ENCODE measurements around the gene GDF10.

GDF10 gene

DNA sequence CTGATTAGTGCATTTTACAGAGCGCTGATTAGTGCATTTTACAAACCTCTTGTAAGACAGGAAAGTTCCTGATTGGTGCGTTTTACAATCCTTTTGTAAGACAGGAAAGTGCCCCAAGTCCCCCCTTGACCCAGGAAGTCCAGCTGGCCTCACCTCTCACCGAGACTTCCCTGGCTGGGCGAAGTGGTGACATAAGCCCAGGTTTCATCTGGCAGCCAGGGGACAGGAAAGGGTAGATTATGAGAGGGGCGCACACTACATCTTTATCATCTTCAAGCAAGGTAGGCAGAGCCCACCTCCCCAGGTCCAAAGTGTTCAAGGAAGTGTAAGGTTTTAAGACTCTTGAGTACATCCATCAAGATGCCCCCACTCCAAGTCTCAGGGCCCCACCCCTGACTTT lies 5.5 kb upstream of the GDF10 start:
- H3K27ac ChIP-seq, result no peak overlapping the region
- TF ChIP-seq ZFX (IDR thresholded peaks at IDR 0.05; ENCODE audit: borderline replicate concordance), result no peak
- TF ChIP-seq, protein P1, sequence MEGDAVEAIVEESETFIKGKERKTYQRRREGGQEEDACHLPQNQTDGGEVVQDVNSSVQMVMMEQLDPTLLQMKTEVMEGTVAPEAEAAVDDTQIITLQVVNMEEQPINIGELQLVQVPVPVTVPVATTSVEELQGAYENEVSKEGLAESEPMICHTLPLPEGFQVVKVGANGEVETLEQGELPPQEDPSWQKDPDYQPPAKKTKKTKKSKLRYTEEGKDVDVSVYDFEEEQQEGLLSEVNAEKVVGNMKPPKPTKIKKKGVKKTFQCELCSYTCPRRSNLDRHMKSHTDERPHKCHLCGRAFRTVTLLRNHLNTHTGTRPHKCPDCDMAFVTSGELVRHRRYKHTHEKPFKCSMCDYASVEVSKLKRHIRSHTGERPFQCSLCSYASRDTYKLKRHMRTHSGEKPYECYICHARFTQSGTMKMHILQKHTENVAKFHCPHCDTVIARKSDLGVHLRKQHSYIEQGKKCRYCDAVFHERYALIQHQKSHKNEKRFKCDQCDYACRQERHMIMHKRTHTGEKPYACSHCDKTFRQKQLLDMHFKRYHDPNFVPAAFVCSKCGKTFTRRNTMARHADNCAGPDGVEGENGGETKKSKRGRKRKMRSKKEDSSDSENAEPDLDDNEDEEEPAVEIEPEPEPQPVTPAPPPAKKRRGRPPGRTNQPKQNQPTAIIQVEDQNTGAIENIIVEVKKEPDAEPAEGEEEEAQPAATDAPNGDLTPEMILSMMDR (IDR thresholded peaks at IDR 0.05), result no peak

DNA sequence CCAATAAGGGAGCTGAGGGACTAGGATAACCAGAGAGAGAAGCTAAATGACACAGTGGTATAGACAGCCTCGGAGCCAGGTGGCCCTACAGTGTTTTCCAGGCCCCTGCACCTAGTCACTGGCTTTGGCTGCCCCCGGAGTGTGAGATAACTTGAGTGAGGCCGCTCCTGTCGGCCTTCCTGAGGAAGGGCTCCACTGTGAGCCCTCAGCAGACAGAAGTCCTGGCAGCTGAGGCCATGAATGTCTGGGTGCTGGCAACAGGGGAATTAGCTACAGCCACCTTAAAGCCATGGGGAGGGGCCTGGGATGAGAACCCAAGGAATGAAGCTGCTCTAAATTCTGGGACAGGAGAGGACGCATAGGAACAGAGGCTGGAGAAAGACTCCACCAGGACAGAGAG lies 4.6 kb upstream of the GDF10 start:
- H3K27ac ChIP-seq, result no peak overlapping the region
- no peak for TF ChIP-seq ZFX (IDR thresholded peaks at IDR 0.05; ENCODE audit: borderline replicate concordance)
- TF ChIP-seq, protein P1 (IDR thresholded peaks at IDR 0.05), result no peak

DNA sequence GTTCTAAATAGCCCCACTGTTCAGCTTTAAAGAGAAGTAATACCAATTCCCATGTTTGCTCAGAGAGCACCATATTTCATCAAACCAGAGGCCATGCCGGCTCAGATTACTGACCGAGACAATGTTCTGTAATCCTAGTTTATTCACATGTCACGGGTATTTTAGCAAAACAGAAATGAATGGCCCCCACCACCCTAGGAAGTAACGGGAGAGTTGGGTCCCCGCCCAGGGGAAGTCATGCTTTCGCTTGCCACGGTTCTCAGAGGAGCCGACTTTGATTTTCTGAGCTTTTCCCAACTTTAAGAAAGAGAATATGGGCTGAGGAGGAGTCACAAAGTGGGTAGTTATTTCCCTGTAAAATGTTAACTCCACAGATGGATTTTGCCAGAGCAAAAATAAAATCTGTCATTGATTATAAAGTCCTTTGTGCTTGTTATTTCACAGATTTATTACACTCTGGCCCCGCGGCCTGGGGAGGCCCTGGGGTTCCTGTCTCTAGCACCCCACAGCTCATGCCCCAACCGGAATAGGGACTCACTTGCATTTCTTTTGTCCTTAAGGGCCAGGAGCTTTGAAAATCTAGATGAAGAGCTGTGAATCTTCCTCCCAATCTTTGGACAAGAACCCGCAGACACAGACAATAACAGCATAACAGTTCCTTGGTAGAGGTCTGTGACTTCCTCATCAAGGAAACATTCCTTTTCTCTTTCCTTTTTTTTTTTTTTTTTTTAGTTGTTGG lies 3.7 kb upstream of the GDF10 start:
- no peak overlapping the region for H3K27ac ChIP-seq
- TF ChIP-seq, protein P1 (IDR thresholded peaks at IDR 0.05), result no peak
- no peak for TF ChIP-seq ZFX (IDR thresholded peaks at IDR 0.05; ENCODE audit: borderline replicate concordance)

DNA sequence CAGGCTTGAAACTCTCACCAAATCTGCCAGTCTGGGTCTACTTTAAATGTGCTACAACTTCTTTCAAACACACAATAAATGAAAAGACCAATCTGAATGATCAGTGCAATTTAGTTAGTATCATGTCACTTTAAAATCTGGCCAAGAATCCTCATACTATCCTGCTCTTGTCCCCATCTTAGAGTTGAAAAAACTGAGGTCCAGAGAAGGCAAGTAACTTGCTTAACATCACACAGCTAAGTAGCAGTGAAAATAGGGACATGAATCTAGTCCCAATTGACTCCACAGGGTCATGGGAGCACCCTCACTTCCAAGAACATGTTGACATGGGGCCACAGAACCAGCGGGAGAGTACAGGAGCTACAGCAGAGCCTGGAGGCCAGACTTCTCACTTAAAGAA lies 3.1 kb upstream of the GDF10 start:
- H3K27ac ChIP-seq, result no peak overlapping the region
- TF ChIP-seq, protein P1 (IDR thresholded peaks at IDR 0.05), result no peak

DNA sequence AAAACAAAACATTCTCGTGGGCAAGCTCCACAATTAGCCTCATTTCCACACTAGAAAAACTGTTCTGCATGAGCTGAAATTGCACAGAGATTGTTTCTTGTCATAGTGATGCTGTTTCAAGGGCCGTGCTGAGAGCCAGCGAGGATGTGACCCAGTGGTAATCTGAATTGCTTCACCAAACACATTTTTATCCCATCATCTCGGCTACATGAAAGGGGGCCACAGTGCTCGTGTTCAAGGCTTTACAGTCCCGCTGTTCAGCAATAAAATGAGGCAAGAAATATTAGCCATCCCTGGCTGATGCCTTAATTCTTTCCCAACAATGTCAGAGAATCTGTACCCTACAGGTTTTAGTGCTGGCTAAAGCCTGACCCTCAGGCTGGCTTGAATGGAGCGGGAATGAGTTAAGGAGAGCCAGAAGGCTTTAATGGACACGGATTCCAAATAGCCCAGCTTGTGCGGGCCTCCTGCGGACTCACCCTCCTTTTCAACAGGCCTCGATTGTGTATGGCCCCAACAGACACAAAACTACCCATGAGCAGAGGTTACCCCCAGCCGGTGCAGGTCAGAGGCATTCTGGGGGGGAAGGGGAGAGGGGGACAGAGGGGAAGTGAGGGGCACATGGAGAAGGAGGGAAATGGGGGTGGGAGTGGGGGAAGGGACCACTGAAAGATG lies 2.0 kb upstream of the GDF10 start:
- TF ChIP-seq ZFX (IDR thresholded peaks at IDR 0.05; ENCODE audit: borderline replicate concordance), result no peak
- TF ChIP-seq, protein P1 (IDR thresholded peaks at IDR 0.05), result no peak
- H3K27ac ChIP-seq, result no peak overlapping the region

DNA sequence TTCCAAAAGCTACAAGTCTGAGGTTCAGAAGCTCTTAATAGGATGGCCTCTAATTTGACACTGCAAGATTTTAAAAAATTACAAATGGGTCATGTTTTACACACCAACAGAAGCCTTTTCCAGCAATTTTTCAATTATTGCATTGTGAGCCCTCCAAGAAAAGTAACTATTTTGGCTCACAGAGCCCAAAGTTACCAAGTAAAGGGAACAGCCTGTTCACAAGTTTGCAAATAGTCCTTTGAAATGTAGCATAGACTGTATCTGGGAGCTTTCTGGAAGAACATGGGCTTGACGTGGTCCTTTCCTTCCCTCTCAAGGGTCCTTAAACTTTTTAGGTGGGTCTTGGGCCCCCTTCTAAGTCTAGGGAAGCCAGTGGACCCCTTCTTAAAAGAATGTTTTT lies 1.3 kb upstream of the GDF10 start:
- TF ChIP-seq ZFX (IDR thresholded peaks at IDR 0.05; ENCODE audit: borderline replicate concordance), result no peak
- H3K27ac ChIP-seq, result no peak overlapping the region

DNA sequence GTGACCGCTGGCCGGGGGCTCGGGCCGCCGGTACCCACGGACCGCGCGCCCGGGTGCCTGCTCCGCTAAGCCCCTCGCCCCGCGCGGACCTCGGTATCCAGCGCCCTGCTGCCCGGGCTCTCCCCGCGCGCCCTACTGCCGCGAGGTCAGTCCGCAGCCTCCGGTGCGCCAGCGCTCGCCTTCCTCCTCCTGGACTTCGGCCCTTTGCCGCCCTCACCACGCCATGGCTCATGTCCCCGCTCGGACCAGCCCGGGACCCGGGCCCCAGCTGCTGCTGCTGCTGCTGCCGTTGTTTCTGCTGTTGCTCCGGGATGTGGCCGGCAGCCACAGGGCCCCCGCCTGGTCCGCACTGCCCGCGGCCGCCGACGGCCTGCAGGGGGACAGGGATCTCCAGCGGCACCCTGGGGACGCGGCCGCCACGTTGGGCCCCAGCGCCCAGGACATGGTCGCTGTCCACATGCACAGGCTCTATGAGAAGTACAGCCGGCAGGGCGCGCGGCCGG lies 483 bp downstream of the GDF10 start:
- H3K27ac ChIP-seq, result no peak overlapping the region
- no peak for TF ChIP-seq ZFX (IDR thresholded peaks at IDR 0.05; ENCODE audit: borderline replicate concordance)
- TF ChIP-seq, protein P1 (IDR thresholded peaks at IDR 0.05), result peak; percentile 14; the same call in 1 of the 2 replicates
